Stimulated activated naive CD8-positive, alpha-beta T cell treated with anti-CD3 and anti-CD28 coated beads, Interleukin-15, amount 100 ng/mL, for 72 hours (primary cell): ENCODE data around the gene CHD9NB.

Experiments
- ATAC-seq: fragments of 150-1000 bp; cut with Tn5 transposase; 2 replicates; pipeline ENCODE4 v1.10.0; 2021; ENCODE audit warnings: mild to moderate bottlenecking, moderate library complexity
- DNase-seq, 2 donors: peaks; one replicate each; pipeline ENCODE4 v3.0.0; 2021 to 2022
- H3K27ac Mint-ChIP-seq, 2 donors: one replicate each; pipeline ENCODE4 v1.8.0; 2022; ENCODE audit warnings: mild to moderate bottlenecking in 2 of 2, mixed read lengths in 2 of 2, moderate library complexity in 2 of 2
- H3K27me3 Mint-ChIP-seq: one replicate; pipeline ENCODE4 v1.8.0; 2022; ENCODE audit warnings: mixed read lengths
- H3K4me1 Mint-ChIP-seq: one replicate; pipeline ENCODE4 v1.8.0; 2022; ENCODE audit warnings: mild to moderate bottlenecking, mixed read lengths
- H3K4me3 Mint-ChIP-seq, 2 donors: one replicate each; pipeline ENCODE4 v1.8.0; 2022; ENCODE audit warnings: mild to moderate bottlenecking in 2 of 2, mixed read lengths in 2 of 2, moderate library complexity in 1 of 2
- H3K9me3 Mint-ChIP-seq, 2 donors: one replicate each; pipeline ENCODE4 v1.8.0; 2022; ENCODE audit warnings: mixed read lengths in 2 of 2

Gene CHD9NB

DNA sequence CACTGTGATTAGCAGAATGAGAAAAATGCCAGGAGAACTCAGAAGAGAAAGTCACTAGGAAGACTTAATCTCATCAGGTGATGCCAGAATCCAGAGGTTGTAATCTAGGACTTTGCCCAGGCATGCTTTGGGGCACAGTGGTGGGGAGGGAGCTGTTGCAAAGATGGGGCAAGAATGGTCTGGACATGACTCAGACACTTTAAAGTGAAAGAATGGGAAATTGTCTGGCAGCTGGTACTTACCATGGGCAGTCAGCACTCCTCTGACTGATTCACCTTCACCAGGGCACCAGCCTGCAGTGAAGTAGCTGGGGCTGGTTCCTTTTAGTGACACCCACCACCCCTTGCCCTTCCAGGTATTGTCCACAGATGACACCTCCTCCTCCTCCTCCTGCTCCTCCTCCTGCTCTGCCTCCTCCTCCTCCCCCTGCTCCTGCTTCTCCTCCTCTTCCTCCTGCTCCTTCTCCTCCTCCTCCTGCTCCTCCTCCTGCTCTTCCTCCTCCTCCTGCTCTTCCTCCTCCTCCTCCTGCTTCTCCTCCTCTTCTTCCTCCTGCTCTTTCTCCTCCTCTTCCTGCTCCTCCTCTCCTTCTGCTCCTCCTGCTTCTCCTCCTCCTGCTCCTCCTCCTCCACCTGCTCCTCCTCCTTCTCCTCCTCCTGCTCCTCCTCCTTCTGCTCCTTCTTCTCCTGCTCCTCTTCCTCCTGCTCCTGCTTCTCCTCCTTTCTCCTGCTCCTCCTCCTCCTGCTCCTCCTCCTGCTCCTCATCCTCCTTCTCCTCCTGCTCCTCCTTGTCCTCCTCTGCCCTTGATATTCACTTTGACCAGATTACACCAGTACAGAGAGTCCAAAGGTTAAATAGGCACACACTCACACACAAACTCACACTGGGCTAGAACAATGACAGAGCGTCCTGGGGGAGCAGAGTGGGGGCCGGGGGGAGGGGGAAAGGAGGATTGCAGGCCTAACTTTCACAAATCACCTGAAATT is at the start of gene CHD9NB:
Gene CHD9NB (minus strand): TSS at position 379 of the 983 bp plus-strand sequence. CDS start 8,739 bp downstream, outside the sequence.
- Mint-ChIP-seq H3K9me3 (no peaks in the 10 kb centered on the region), H3K4me1 (peaks cover 29% of the 10 kb centered on the region), H3K27me3 (peaks cover 13% of the 10 kb centered on the region), H3K27ac (peak within 1 kb of the TSS; percentile 42 to 72), H3K4me3 (peak within 1 kb of the TSS; percentile 51 to 59)
- DNase-seq (peak in 1 of 2 donors; percentile 24), ATAC-seq (peak; percentile 57)

DNA sequence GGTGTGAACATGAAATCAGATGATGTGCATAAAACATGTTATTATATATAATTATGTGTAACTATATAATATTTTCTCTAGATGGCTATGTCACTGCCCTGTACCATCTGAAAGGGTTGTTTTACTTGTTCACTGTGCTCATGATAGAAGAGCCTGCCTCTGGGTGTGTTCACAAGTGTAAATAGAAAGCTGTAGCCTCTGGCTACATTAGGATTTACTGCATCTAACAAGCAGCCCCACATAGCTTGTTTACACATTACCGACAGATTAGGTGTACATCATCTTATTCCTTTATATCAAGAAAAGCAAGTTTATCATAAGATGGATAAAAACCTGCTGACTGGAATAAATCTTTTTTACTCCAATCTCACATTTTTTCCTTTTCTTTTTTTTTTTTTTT is 48.2 kb upstream of the CHD9NB start:
- Mint-ChIP-seq H3K9me3 (no peaks in the 10 kb centered on the region), H3K27me3 (no peaks in the 10 kb centered on the region), H3K4me1 (peaks cover 17% of the 10 kb centered on the region), H3K4me3 (no peak overlapping the region), H3K27ac (no peak overlapping the region)
- DNase-seq (no peak), ATAC-seq (no peak)

DNA sequence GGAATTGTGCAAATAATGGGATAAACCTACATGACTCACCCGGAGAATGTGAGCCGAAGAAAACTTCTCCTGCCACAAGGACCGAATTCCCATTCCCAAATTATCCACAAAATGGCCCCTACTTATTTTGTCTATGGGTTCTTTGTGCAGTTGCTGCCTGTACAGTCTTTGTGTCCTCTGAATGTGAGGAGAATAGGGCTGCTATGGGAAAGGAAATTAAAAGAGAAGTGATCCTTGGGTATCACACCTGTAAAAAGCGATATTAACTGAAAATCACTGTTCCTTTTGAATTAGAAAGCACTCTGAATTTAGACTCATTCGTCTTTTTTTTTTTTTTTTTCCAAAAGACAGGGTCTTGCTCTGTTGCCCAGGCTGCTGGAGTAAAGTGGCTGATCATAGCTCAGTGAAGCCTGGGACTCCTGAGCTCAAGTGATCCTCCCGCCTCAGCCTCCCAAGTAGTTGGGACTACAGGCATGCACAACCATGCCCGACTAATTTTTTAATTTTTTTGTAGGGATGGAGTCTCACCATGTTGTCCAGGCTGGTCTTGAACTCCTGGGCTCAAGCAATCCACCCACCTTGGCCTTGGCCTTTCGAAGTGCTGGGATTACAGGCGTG is 47.5 kb upstream of the CHD9NB start:
- Mint-ChIP-seq H3K27me3 (no peaks in the 10 kb centered on the region), H3K4me1 (peaks cover 17% of the 10 kb centered on the region), H3K27ac (peak overlapping the region in 1 of 2 donors; percentile 33), H3K9me3 (no peaks in the 10 kb centered on the region), H3K4me3 (peak overlapping the region; percentile 82 to 97)
- no peak for ATAC-seq
- no peak for DNase-seq

DNA sequence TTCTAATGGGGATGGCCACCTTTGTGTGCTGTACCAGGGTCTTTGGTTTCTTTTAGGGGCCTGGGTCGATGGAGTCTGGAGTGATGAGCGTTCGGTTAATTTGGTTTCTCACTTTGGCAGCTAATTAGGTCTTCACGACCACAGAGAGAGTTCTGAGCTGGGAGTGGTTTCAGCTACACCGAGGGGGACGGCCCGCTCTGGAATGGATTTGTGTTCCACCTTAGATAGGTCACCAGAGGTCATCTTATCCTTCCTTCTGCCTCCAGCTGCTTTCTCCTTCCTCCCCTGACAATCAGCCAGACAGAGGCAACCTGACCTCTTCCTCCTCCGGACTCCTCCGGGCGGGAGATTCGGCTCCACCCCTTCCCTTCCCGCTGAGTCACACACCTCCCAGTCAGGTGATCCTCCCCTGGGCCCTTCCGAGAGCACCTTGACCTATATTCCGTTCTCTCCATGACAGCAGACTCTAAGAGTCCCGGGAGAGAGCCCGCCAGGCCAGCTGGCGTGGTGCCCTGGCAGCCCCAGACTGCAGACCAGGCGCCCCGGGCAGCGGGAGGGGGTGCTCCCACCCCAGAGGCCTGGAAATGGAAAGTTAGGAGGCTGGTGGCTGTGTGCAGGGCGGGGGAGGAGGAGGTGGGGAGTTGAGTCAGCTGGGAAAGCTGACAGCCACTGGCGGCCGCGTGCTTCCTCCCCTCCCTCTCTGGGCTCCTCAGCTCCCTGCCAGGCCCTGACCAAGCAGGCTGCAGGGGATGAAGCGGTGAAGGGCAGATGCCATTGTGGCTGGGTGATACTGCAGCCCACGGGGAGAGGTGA is 46.8 kb upstream of the CHD9NB start:
- peak; percentile 91 for ATAC-seq
- DNase-seq = peak; percentile 38 to 68

DNA sequence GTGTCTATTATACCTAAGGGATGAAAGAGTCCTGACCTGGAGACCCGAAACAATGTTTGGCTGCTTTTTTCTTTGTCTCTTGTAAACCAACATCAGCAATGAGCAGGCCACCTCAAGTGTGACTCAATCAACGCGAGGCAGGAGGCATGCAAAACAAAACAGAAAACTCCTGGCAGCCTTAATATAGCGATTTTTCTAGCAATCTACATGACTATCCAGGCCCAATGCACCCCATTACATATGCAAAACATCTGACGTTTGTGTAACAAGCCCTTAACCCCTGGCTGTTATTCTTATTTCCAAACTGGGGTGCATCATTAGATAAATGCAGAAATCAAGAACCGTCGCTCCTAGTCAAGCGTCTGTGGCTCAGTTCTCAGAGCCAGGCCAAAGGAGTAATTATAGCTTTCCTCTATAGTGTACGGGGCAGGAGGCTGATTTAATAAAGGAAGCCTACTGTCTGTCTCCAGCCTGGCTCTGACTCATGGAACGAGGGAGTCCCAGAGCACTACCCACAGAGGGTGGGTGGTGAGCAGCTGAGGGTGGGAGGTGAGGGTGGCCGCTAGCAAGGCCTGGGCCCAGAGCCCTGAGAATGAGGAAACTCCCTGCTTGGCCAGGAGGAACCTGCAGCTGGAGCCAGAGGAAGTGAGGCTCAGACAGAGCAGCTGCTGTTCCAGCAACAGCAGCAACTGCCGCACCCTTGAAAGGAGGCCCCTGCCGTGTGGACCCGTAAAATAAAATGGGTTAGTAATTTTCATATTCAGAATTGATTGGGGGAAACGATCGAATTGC is 46.0 kb upstream of the CHD9NB start:
- Mint-ChIP-seq H3K4me1 (peaks cover 25% of the 10 kb centered on the region), H3K27me3 (no peaks in the 10 kb centered on the region), H3K27ac (peak overlapping the region in 1 of 2 donors; percentile 94), H3K4me3 (peak overlapping the region; percentile 82 to 97), H3K9me3 (no peaks in the 10 kb centered on the region)
- DNase-seq = peak; percentile 36 to 55
- peak; percentile 82 for ATAC-seq

More for the DNA sequence above, 46.8 kb upstream of the CHD9NB start:
- no peaks in the 10 kb centered on the region for H3K27me3 Mint-ChIP-seq
- H3K27ac Mint-ChIP-seq = peak overlapping the region; percentile 94 to 95
- peaks cover 17% of the 10 kb centered on the region for H3K4me1 Mint-ChIP-seq
- peak overlapping the region; percentile 82 to 97 for H3K4me3 Mint-ChIP-seq
- H3K9me3 Mint-ChIP-seq = no peaks in the 10 kb centered on the region

DNA sequence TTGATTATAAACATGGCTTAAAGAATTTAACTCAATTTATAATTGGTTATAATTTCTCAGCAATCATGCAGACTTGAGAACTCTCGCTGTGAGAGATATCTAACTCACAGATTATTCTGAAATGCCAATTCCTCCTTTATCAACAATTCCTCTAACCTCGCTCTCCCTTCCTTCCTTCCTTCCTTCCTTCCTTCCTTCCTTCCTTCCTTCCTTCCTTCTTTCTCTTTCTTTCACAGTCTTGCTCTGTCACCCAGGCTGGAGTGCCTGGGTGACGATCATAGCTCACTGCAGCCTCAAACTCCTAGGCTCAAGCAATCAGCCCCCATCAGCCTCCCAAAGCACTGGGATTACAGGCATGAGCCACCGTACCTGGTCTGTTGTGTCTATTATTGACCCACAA is 44.5 kb upstream of the CHD9NB start:
- no peak for DNase-seq
- Mint-ChIP-seq H3K27me3 (no peaks in the 10 kb centered on the region), H3K4me3 (no peak overlapping the region), H3K9me3 (no peaks in the 10 kb centered on the region), H3K27ac (no peak overlapping the region), H3K4me1 (peaks cover 26% of the 10 kb centered on the region)
- no peak for ATAC-seq

DNA sequence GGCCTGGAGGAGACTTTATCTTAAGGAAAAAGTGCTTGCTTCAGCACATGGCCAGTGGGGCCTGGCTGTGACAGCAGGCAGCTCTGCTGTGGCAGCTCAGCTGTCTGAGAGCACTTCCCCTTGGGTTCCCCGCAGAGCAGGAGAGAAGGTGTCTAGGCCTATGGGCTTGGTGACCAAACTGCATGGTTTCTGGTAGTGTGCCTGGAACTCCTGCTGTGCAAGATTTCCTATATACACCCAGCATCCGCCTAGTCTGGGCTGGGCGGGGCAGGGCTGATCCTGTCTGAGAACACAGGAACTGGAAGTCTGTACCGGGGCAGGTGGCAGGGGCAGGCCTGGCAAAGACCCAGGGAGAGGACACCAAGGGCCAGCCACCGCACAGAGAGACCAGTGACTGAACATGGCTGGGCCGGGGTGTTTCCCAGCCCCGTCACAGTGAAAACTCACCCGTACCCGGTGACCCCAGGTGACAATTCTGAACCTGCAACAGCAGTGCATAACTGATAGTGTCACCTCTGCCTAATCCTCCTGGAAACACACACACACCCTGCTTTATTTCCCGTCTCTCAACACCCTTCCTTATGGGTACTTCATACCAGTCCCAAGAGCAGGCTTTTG is 41.4 kb upstream of the CHD9NB start:
- ATAC-seq = peak; percentile 9
- peaks cover 39% of the 10 kb centered on the region for H3K4me1 Mint-ChIP-seq
- no peak for DNase-seq
- no peaks in the 10 kb centered on the region for H3K9me3 Mint-ChIP-seq
- no peak overlapping the region for H3K27ac Mint-ChIP-seq
- H3K4me3 Mint-ChIP-seq = no peak overlapping the region
- H3K27me3 Mint-ChIP-seq = no peaks in the 10 kb centered on the region

DNA sequence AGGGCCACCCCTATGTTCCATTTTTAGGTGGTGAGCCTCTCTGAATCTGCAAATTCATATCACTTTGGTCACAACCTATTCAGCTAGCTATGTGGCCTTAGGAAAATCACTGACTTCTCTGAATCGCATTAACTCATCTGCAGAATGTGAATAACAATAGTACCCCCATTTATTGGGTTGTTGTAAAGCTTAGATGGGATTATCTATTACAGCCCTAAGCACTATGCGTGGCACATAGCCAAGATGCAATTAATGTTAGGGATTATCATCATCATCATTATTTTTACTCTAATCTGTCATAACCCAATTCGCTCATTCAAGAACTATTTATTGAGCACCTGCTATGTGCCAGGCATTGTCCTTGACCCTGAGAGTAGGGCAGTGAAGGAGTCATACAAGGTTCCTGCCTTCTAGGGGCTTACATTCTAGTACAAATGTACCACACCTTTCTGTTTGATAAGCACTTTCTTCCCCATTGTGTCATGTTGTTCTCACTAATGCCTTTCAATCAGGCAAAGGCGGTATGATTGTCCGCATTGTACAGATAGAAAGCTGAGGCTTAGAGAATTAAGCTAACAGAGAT is 40.6 kb upstream of the CHD9NB start:
- Mint-ChIP-seq H3K27me3 (no peaks in the 10 kb centered on the region), H3K4me3 (no peak overlapping the region), H3K4me1 (peaks cover 32% of the 10 kb centered on the region), H3K9me3 (no peaks in the 10 kb centered on the region), H3K27ac (no peak overlapping the region)
- DNase-seq (no peak), ATAC-seq (no peak)

DNA sequence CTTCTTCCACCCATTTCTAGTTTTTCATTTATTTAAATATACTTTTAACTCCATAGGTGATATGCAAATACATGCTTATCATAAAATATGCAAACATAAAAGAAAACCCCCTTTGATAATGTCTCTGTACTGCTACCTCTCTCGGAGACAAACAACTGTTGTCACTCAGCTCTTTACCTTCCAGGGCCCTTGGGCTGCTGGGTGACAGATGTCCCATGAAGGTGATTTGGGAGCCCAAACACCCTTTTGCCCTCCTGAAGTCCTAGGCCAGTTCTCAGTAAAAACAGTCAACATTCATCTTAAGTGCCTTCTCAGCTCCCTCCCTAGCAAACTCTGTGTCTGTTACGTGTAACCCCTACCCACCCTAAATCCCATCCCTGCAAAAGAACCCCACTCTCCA is 39.6 kb upstream of the CHD9NB start:
- no peaks in the 10 kb centered on the region for H3K27me3 Mint-ChIP-seq
- no peak overlapping the region for H3K4me3 Mint-ChIP-seq
- no peaks in the 10 kb centered on the region for H3K9me3 Mint-ChIP-seq
- peaks cover 32% of the 10 kb centered on the region for H3K4me1 Mint-ChIP-seq
- DNase-seq = no peak
- no peak for ATAC-seq
- no peak overlapping the region for H3K27ac Mint-ChIP-seq

DNA sequence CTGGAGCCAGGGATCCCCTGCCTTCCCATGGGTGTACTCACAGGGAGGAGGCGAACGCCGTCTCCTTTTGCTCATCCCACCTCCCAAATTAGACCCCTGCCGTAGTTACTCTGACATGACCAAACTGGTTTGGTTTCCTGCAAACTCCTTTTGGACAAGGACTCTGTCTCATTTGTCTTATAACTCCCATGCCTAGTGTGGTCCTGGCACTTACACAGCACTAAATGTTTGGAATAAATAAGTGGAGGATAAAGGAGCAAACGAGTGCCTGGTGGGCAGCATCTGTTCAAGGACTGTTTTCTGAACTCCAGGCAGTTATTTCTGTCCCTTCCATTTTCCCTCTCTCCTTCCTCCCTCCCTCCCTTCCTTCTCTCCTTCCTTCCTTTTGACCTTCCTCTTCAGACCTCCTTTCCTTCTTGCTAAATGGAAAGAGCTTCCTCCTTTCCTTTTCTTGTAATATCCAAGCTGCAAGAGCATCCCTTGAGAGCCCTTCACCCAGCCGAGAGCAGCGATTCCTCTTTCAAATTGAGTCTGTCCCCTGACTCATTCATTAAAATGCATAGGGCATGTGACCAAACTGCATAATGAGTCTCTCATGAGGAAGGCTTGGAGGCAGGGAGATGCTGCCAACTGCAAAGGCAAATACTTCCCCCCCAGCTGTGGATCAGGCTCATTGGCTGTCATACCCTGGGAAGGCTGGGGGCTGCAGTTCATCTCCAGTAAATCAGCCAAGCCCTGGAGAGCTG is 38.9 kb upstream of the CHD9NB start:
- no peak overlapping the region for H3K4me3 Mint-ChIP-seq
- no peaks in the 10 kb centered on the region for H3K27me3 Mint-ChIP-seq
- H3K27ac Mint-ChIP-seq = no peak overlapping the region
- ATAC-seq (peak; percentile 68), DNase-seq (no peak)
- no peaks in the 10 kb centered on the region for H3K9me3 Mint-ChIP-seq
- H3K4me1 Mint-ChIP-seq = peaks cover 32% of the 10 kb centered on the region

DNA sequence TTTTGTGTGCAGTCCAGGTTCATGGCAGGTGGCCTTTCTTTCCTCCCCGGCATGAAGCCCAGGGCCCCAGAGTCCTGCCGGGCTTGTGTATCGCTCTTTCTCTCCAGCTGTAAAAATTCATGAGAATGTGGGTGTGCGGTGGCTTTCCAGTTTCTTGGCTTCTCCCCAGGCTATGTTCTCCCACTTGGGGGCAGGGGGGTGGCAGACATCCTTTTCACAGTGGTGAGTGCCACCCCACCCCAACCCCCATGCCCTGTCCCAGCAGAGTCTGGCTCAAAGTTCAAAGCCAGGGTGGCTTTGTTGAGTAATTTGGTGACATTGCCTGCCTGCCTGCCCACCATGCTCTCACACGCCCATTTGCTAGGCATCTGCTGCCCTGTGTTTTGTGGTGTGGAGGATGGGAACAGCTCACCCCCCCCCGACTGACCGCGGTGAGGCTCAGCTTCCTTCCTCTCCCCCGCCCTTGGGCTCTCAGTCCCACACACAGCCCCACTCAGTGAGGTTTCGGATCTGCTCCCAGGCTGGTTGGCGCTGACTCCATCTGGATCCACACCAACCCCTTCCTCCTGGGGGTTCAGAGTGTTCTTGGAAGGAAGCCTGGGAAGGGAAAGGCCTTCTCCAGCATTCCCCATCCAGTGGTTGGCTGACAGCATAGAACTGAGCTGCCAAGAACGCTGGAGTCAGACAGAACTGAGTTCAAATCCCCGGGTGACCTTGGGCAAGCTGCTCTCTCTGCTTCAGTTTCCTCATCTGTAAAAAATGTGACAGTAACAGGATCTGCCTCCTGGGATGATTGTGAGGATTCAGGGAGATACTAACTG is 38.1 kb upstream of the CHD9NB start:
- no peak for ATAC-seq
- H3K27me3 Mint-ChIP-seq = no peaks in the 10 kb centered on the region

DNA sequence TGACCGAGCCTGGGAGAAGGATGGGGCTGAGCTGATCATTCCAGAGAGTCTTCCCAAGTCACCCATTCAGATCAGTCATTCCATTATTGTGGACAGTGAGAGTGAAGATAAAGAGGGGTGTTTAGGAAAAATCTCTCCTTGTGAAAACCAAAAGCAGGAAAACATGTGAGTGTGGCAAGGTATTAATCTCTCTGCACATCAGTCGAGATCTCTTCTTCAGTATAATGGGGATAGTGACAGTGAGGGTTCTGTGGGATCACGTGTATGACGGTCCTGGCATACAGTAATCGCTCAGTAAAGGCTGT is 37.5 kb upstream of the CHD9NB start:
- Mint-ChIP-seq H3K27me3 (no peaks in the 10 kb centered on the region), H3K27ac (peak overlapping the region in 1 of 2 donors; percentile 80), H3K4me3 (no peak overlapping the region), H3K4me1 (peaks cover 32% of the 10 kb centered on the region), H3K9me3 (no peaks in the 10 kb centered on the region)
- no peak for ATAC-seq
- DNase-seq = no peak

More for the DNA sequence above, 38.1 kb upstream of the CHD9NB start:
- Mint-ChIP-seq H3K4me1 (peaks cover 32% of the 10 kb centered on the region), H3K9me3 (no peaks in the 10 kb centered on the region), H3K27ac (peak overlapping the region in 1 of 2 donors; percentile 80), H3K4me3 (no peak overlapping the region)
- no peak for DNase-seq
